Liver (tissue), 9 donors: ENCODE measurements around the gene NLK. TPM values are rescaled to one million over a fixed set of nuclear protein-coding genes. Genes with fewer than 3 reads are reported as not detected.
"Not testable (repeated sequence)": the region's sequence is repeated elsewhere in the genome, so short reads cannot be mapped to it uniquely, and the experiment has no call there.

Experiments
- DNase-seq: peaks from one replicate; pipeline ENCODE4 v3.0.0-alpha.2; 2017; ENCODE audit warnings: low spot score
- H3K27ac ChIP-seq, 2 donors: one replicate each; pipeline ENCODE4 v1.7.0; 2013; ENCODE audit warnings: inconsistent platforms in 2 of 2, low read length in 2 of 2, control low read depth in 1 of 2, low read depth in 1 of 2, mild to moderate bottlenecking in 1 of 2
- H3K27me3 ChIP-seq, 4 donors: one replicate each; pipeline versions ENCODE4 v1.6.1 to v1.7.0; 2013; ENCODE audit warnings: low read length in 3 of 4, inconsistent platforms in 1 of 4, mild to moderate bottlenecking in 1 of 4, moderate library complexity in 1 of 4; ENCODE audit not compliant: control insufficient read depth in 4 of 4, insufficient read depth in 4 of 4
- H3K36me3 ChIP-seq, 4 donors: one replicate each; pipeline versions ENCODE4 v1.6.1 to v1.7.0; 2013; ENCODE audit warnings: low read length in 3 of 4, mild to moderate bottlenecking in 3 of 4, low read depth in 1 of 4, moderate library complexity in 1 of 4; ENCODE audit not compliant: control insufficient read depth in 4 of 4, insufficient read depth in 3 of 4
- H3K4me1 ChIP-seq, 4 donors: one replicate each; pipeline versions ENCODE4 v1.6.1 to v1.7.0; 2013; ENCODE audit warnings: low read length in 3 of 4, mild to moderate bottlenecking in 3 of 4, moderate library complexity in 1 of 4; ENCODE audit not compliant: control insufficient read depth in 4 of 4, insufficient read depth in 4 of 4
- H3K4me3 ChIP-seq, 3 donors: one replicate each; pipeline versions ENCODE4 v1.6.1 to v1.7.0; 2013; ENCODE audit warnings: low read length in 3 of 3, control low read depth in 1 of 3, low read depth in 1 of 3, mild to moderate bottlenecking in 1 of 3
- H3K9ac ChIP-seq, 2 donors: one replicate each; pipeline ENCODE4 v1.7.0; 2013; ENCODE audit warnings: low read length in 2 of 2, mild to moderate bottlenecking in 2 of 2, moderate library complexity in 2 of 2, control low read depth in 1 of 2, low read depth in 1 of 2
- H3K9me3 ChIP-seq, 4 donors: one replicate each; pipeline versions ENCODE4 v1.6.1 to v1.7.0; 2013; ENCODE audit warnings: low read length in 3 of 4; ENCODE audit not compliant: control insufficient read depth in 4 of 4
- EGR1 ChIP-seq, 2 donors: IDR thresholded peaks; 2 replicates each; pipeline ENCODE4 v1.6.1; 2016 to 2018; ENCODE audit warnings: antibody characterized with exemption in 2 of 2, low read depth in 2 of 2
- FOXA1 ChIP-seq: IDR thresholded peaks from 2 replicates; pipeline ENCODE4 v1.6.1; 2016; ENCODE audit warnings: antibody characterized with exemption
- FOXA2 ChIP-seq: IDR thresholded peaks from 2 replicates; pipeline ENCODE4 v1.6.1; 2016; ENCODE audit warnings: antibody characterized with exemption
- GABPA ChIP-seq, 2 donors: IDR thresholded peaks in 1 of 2; conservative IDR thresholded peaks in 1 of 2; 2 replicates each; pipeline ENCODE4 v1.6.1; 2016; ENCODE audit warnings: antibody characterized with exemption in 2 of 2, mild to moderate bottlenecking in 1 of 2, moderate library complexity in 1 of 2
- HNF4A ChIP-seq, 2 donors: conservative IDR thresholded peaks; 2 replicates each; pipeline ENCODE4 v1.6.1; 2016; ENCODE audit warnings: antibody characterized with exemption in 2 of 2, mild to moderate bottlenecking in 2 of 2
- JUND ChIP-seq, 2 donors: IDR thresholded peaks; 2 replicates each; pipeline ENCODE4 v1.6.1; 2016; ENCODE audit warnings: antibody characterized with exemption in 2 of 2
- NR2F2 ChIP-seq: IDR thresholded peaks from 2 replicates; pipeline ENCODE4 v1.6.1; 2016; ENCODE audit warnings: antibody characterized with exemption
- RAD21 ChIP-seq, 2 donors: IDR thresholded peaks; 2 replicates each; pipeline ENCODE4 v1.6.1; 2016; ENCODE audit warnings: antibody characterized with exemption in 2 of 2, mild to moderate bottlenecking in 2 of 2
- RXRA ChIP-seq, 2 donors: IDR thresholded peaks; 2 replicates each; pipeline ENCODE4 v1.6.1; 2017 to 2018; ENCODE audit warnings: antibody characterized with exemption in 2 of 2, mild to moderate bottlenecking in 1 of 2
- SP1 ChIP-seq: IDR thresholded peaks from 2 replicates; pipeline ENCODE4 v1.6.1; 2018; ENCODE audit warnings: antibody characterized with exemption, mild to moderate bottlenecking
- TAF1 ChIP-seq: conservative IDR thresholded peaks from 2 replicates; pipeline ENCODE4 v1.6.1; 2016; ENCODE audit warnings: antibody characterized with exemption, mild to moderate bottlenecking
- WGBS: extraction: QIAGEN DNeasy Blood & Tissue Kit; methylation state at CpG from one replicate; pipeline ENCODE4 v1.1.7; 2013; 5-methylcytosine and 5-hydroxymethylcytosine counted together
- polyA plus RNA-seq, 2 donors: library from polyadenylated mRNA; stranded (reverse) in 1 of 2; unstranded in 1 of 2; fragments of 200-250 nt in 1 of 2; fragments of >200 nt in 1 of 2; fragmentation: Nextera tagmentation in 1 of 2; extraction: Ambion mirVana in 1 of 2; gene quantifications; one replicate each; pipeline versions ENCODE4 v1.2.1 to v1.2.3, GENCODE V29; 2013 to 2015
- total RNA-seq, 2 donors: library from RNA; depleted of rRNA; stranded (reverse); fragments of >200 nt; gene quantifications; one replicate each; pipeline ENCODE4 v1.2.3, GENCODE V29; 2014
- TF ChIP-seq, protein P1 (sequence below): fragments of 150-350 bp; IDR thresholded peaks from 2 replicates; pipeline ENCODE4 v1.5.1; 2017; ENCODE audit warnings: improper control_type of control experiment, low read depth, low read length; ENCODE audit not compliant: missing input control
- TF ChIP-seq, protein P2 (sequence below): IDR thresholded peaks from 2 replicates; pipeline ENCODE4 v1.6.1; 2016; ENCODE audit warnings: antibody characterized with exemption, mild to moderate bottlenecking
- TF ChIP-seq, protein P3 (sequence below): IDR thresholded peaks from 2 replicates; pipeline ENCODE4 v1.6.1; 2016; ENCODE audit warnings: antibody characterized with exemption
- TF ChIP-seq, protein P4 (sequence below): IDR thresholded peaks from 2 replicates; pipeline ENCODE4 v1.6.1; 2016; ENCODE audit warnings: antibody characterized with exemption
- donor health status: healthy.
- donor health status: healthy.
- donor health status: healthy.
- donor health status: healthy.
- donor health status: healthy.

The NLK gene
- total and polyA plus RNA-seq, 4 donors: 4.4 to 17.4 (median 9.2) TPM

DNA sequence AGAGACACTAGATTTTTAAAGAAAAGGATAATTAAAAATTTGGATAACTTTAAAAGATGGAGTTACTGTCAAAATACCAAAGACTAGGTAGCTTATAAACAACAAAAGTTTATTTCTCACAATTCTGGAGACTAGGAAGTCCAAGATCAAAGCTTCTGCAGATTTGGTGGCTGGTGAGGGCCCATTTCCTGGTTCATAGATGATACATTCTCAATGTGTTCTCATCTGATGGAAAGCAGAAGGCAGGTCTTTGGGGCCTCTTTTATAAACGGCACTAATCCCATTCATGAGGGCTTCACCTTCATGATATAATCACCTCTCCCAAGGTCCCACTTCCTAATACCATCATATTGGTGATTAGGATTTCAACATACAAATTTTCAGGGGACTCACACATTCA is 33.7 kb downstream of the NLK start:
- no peak overlapping the region for H3K4me3 ChIP-seq
- peaks cover 2 to 9% (median 6%) of the 10 kb centered on the region in 4 donors for H3K4me1 ChIP-seq

DNA sequence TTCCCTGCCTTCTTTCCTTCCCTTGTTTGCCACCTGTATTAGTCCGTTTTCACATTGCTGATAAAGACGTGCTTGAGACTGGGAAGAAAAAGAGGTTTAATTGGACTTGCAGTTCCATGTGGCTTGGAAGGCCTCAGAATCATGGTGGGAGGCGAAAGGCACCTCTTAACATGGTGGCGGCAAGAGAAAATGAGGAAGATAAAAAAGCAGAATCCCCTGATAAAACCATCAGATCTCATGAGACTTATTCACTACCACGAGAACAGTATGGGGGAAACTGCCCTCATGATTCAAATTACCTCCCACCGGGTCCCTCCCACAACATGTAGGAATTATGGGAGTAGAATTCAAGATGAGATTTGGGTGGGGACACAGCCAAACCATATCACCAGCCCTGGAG is 34.7 kb downstream of the NLK start:
- not testable (repeated sequence) for H3K4me3 ChIP-seq, H3K36me3 ChIP-seq, H3K27me3 ChIP-seq, H3K9me3 ChIP-seq, DNase-seq, H3K27ac ChIP-seq, H3K9ac ChIP-seq
- WGBS: 92% methylated on average over 6 of the region's 6 CpGs
- H3K4me1 ChIP-seq: peaks cover 8 to 19% (median 10%) of the 10 kb centered on the region in 4 donors

More for the DNA sequence above, 33.7 kb downstream of the NLK start:
- Histone ChIP-seq H3K27ac (no peak overlapping the region), H3K9ac (no peak overlapping the region), H3K27me3 (no peaks in the 10 kb centered on the region), H3K36me3 (no peaks in the 10 kb centered on the region), H3K9me3 (peaks cover 0 to 3% (median 0%) of the 10 kb centered on the region in 4 donors)
- no peak for DNase-seq
- 93% methylated on average over 1 of the region's 1 CpG for WGBS
- TF ChIP-seq GABPA (IDR thresholded peaks at IDR 0.05 in 1 of 2, conservative IDR thresholded peaks at IDR 0.05 in 1 of 2): no peak
- TF ChIP-seq, protein P1, sequence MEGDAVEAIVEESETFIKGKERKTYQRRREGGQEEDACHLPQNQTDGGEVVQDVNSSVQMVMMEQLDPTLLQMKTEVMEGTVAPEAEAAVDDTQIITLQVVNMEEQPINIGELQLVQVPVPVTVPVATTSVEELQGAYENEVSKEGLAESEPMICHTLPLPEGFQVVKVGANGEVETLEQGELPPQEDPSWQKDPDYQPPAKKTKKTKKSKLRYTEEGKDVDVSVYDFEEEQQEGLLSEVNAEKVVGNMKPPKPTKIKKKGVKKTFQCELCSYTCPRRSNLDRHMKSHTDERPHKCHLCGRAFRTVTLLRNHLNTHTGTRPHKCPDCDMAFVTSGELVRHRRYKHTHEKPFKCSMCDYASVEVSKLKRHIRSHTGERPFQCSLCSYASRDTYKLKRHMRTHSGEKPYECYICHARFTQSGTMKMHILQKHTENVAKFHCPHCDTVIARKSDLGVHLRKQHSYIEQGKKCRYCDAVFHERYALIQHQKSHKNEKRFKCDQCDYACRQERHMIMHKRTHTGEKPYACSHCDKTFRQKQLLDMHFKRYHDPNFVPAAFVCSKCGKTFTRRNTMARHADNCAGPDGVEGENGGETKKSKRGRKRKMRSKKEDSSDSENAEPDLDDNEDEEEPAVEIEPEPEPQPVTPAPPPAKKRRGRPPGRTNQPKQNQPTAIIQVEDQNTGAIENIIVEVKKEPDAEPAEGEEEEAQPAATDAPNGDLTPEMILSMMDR: no peak
- no peak for TF ChIP-seq RXRA (IDR thresholded peaks at IDR 0.05)
- no peak for TF ChIP-seq NR2F2
- TF ChIP-seq FOXA2: no peak
- TF ChIP-seq, protein P2, sequence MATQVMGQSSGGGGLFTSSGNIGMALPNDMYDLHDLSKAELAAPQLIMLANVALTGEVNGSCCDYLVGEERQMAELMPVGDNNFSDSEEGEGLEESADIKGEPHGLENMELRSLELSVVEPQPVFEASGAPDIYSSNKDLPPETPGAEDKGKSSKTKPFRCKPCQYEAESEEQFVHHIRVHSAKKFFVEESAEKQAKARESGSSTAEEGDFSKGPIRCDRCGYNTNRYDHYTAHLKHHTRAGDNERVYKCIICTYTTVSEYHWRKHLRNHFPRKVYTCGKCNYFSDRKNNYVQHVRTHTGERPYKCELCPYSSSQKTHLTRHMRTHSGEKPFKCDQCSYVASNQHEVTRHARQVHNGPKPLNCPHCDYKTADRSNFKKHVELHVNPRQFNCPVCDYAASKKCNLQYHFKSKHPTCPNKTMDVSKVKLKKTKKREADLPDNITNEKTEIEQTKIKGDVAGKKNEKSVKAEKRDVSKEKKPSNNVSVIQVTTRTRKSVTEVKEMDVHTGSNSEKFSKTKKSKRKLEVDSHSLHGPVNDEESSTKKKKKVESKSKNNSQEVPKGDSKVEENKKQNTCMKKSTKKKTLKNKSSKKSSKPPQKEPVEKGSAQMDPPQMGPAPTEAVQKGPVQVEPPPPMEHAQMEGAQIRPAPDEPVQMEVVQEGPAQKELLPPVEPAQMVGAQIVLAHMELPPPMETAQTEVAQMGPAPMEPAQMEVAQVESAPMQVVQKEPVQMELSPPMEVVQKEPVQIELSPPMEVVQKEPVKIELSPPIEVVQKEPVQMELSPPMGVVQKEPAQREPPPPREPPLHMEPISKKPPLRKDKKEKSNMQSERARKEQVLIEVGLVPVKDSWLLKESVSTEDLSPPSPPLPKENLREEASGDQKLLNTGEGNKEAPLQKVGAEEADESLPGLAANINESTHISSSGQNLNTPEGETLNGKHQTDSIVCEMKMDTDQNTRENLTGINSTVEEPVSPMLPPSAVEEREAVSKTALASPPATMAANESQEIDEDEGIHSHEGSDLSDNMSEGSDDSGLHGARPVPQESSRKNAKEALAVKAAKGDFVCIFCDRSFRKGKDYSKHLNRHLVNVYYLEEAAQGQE: no peak
- TF ChIP-seq HNF4A (conservative IDR thresholded peaks at IDR 0.05): no peak
- TF ChIP-seq FOXA1: no peak
- TF ChIP-seq, protein P3, sequence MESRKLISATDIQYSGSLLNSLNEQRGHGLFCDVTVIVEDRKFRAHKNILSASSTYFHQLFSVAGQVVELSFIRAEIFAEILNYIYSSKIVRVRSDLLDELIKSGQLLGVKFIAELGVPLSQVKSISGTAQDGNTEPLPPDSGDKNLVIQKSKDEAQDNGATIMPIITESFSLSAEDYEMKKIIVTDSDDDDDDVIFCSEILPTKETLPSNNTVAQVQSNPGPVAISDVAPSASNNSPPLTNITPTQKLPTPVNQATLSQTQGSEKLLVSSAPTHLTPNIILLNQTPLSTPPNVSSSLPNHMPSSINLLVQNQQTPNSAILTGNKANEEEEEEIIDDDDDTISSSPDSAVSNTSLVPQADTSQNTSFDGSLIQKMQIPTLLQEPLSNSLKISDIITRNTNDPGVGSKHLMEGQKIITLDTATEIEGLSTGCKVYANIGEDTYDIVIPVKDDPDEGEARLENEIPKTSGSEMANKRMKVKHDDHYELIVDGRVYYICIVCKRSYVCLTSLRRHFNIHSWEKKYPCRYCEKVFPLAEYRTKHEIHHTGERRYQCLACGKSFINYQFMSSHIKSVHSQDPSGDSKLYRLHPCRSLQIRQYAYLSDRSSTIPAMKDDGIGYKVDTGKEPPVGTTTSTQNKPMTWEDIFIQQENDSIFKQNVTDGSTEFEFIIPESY: no peak
- TF ChIP-seq RAD21 (IDR thresholded peaks at IDR 0.05): no peak
- no peak for TF ChIP-seq SP1
- no peak for TF ChIP-seq TAF1
- TF ChIP-seq JUND (IDR thresholded peaks at IDR 0.05): no peak
- TF ChIP-seq, protein P4, sequence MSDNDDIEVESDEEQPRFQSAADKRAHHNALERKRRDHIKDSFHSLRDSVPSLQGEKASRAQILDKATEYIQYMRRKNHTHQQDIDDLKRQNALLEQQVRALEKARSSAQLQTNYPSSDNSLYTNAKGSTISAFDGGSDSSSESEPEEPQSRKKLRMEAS: no peak
- TF ChIP-seq EGR1 (IDR thresholded peaks at IDR 0.05; ENCODE audit: low read depth in 2 of 2): no peak
